HepG2 (cell line): ENCODE results near the gene PRDM15. TPM values are rescaled to one million over a fixed set of nuclear protein-coding genes. Genes with fewer than 3 reads are reported as not detected.
A peak's percentile ranks its signal among the peaks of the same experiment; 100 is the strongest.

Source experiments
- ATM ChIP-seq: fragments of 450-650 bp; IDR thresholded peaks from 2 replicates; pipeline ENCODE4 v1.7.1; 2017; ENCODE audit warnings: mild to moderate bottlenecking, borderline replicate concordance
- BHLHE40 ChIP-seq: IDR thresholded peaks from 2 replicates; pipeline ENCODE4 v1.6.1; 2011; ENCODE audit warnings: low read length, improper control_type of control experiment
- HNRNPLL ChIP-seq: fragments of 200-400 bp; formaldehyde crosslinking; IDR thresholded peaks from 2 replicates; pipeline ENCODE4 v1.6.1; 2017; ENCODE audit warnings: mild to moderate bottlenecking, low read depth, low read length; ENCODE audit not compliant: poor library complexity, severe bottlenecking
- MAFG ChIP-seq: sonication (generic); formaldehyde crosslinking; IDR thresholded peaks from 2 replicates; pipeline ENCODE4 v1.5.1; 2020; ENCODE audit warnings: mild to moderate bottlenecking, missing genetic modification reagents
- MED1 ChIP-seq: sonication (generic); formaldehyde crosslinking; IDR thresholded peaks from 2 replicates; pipeline ENCODE4 v1.4.0; 2020; ENCODE audit warnings: missing genetic modification reagents
- ONECUT2 ChIP-seq: sonication (generic); formaldehyde crosslinking; IDR thresholded peaks from 2 replicates; pipeline ENCODE4 v1.4.0; 2020; ENCODE audit warnings: missing genetic modification reagents
- PAF1 ChIP-seq: IDR thresholded peaks from 2 replicates; pipeline ENCODE4 v1.6.1; 2016; ENCODE audit warnings: missing genetic modification reagents, missing compliant biosample characterization
- POLR2G ChIP-seq: fragments of 200-400 bp; formaldehyde crosslinking; IDR thresholded peaks from 2 replicates; pipeline ENCODE4 v1.6.1; 2018; ENCODE audit warnings: mild to moderate bottlenecking, low read depth, low read length, moderate library complexity
- RAD51 ChIP-seq: fragments of 450-650 bp; IDR thresholded peaks from 2 replicates; pipeline ENCODE4 v1.6.1; 2016; ENCODE audit warnings: borderline replicate concordance
- SAFB2 ChIP-seq: sonication (generic); formaldehyde crosslinking; IDR thresholded peaks from 2 replicates; pipeline ENCODE4 v1.5.1; 2020; ENCODE audit warnings: missing genetic modification reagents, low read depth, mild to moderate bottlenecking, borderline replicate concordance
- SAP130 ChIP-seq: IDR thresholded peaks from 2 replicates; pipeline ENCODE4 v1.6.1; 2016; ENCODE audit warnings: low read depth
- SP1 ChIP-seq, 2 experiments: fragments of 450-650 bp in 1 of 2; sonication (generic) in 1 of 2; formaldehyde crosslinking in 1 of 2; IDR thresholded peaks; 2 replicates each; pipeline versions ENCODE4 v1.4.0 to v1.6.1; 2016 to 2020; ENCODE audit warnings: missing genetic modification reagents in 1 of 2
- ZNF138 ChIP-seq: sonication (generic); formaldehyde crosslinking; IDR thresholded peaks from 2 replicates; pipeline ENCODE4 v1.5.0; 2020; ENCODE audit warnings: mild to moderate bottlenecking, low read depth, missing genetic modification reagents
- ZNF674 ChIP-seq: sonication (generic); formaldehyde crosslinking; IDR thresholded peaks from 2 replicates; pipeline ENCODE4 v1.5.0; 2020; ENCODE audit warnings: low read depth, mild to moderate bottlenecking, missing genetic modification reagents
- ZNF75D ChIP-seq: sonication (generic); formaldehyde crosslinking; IDR thresholded peaks from 2 replicates; pipeline ENCODE4 v1.8.1; 2023; ENCODE audit warnings: missing genetic modification reagents, mild to moderate bottlenecking, borderline replicate concordance
- ZNF839 ChIP-seq: sonication (generic); formaldehyde crosslinking; IDR thresholded peaks from 2 replicates; pipeline ENCODE4 v1.4.0; 2020; ENCODE audit warnings: missing genetic modification reagents, mild to moderate bottlenecking, borderline replicate concordance
- ZSCAN12 ChIP-seq: sonication (generic); formaldehyde crosslinking; IDR thresholded peaks from 2 replicates; pipeline ENCODE4 v1.9.0; 2021; ENCODE audit warnings: mild to moderate bottlenecking, missing genetic modification reagents
- polyA plus RNA-seq, 8 experiments: library from polyadenylated mRNA; depleted of rRNA in 3 of 8; stranded (reverse) in 7 of 8; unstranded in 1 of 8; fragments of >200 nt; fragmentation: Illumina TruSeq in 4 of 8; extraction: Trizol in 4 of 8; gene quantifications; 2 replicates each; pipeline versions ENCODE4 v1.2.1 to v1.2.3, GENCODE V29; 2011 to 2016; ENCODE audit warnings: low read depth in 4 of 8, missing spikeins in 1 of 8, mixed read lengths in 1 of 8; ENCODE audit not compliant: insufficient read depth in 1 of 8
- total RNA-seq, 5 experiments: library from RNA; depleted of rRNA; stranded (reverse); fragments of >200 nt; fragmentation: Illumina TruSeq; extraction: Trizol; gene quantifications; 2 replicates each; pipeline ENCODE4 v1.2.3, GENCODE V29; 2016; ENCODE audit warnings: low read depth in 1 of 5
- TF ChIP-seq, protein P1 (sequence below): sonication (generic); formaldehyde crosslinking; IDR thresholded peaks from 2 replicates; pipeline ENCODE4 v1.4.0; 2020; ENCODE audit warnings: mild to moderate bottlenecking, missing genetic modification reagents
- TF ChIP-seq, protein P2 (sequence below): sonication (generic); formaldehyde crosslinking; conservative IDR thresholded peaks from 2 replicates; pipeline ENCODE4 v1.4.0; 2020; ENCODE audit warnings: mild to moderate bottlenecking, missing genetic modification reagents, moderate library complexity
- TF ChIP-seq, protein P3 (sequence below): sonication (generic); formaldehyde crosslinking; IDR thresholded peaks from 2 replicates; pipeline ENCODE4 v1.8.1; 2022; ENCODE audit warnings: low read depth, mild to moderate bottlenecking, missing genetic modification reagents
- TF ChIP-seq, protein P4 (sequence below): sonication (generic); formaldehyde crosslinking; IDR thresholded peaks from 2 replicates; pipeline ENCODE4 v1.4.0; 2020; ENCODE audit warnings: mild to moderate bottlenecking, missing genetic modification reagents

Gene PRDM15
- total and polyA plus RNA-seq, 2 of the 13 experiments (the other 11 are each of a cell fraction or from before 2014, with no cell fraction given) = 4.0 to 6.9 TPM

DNA sequence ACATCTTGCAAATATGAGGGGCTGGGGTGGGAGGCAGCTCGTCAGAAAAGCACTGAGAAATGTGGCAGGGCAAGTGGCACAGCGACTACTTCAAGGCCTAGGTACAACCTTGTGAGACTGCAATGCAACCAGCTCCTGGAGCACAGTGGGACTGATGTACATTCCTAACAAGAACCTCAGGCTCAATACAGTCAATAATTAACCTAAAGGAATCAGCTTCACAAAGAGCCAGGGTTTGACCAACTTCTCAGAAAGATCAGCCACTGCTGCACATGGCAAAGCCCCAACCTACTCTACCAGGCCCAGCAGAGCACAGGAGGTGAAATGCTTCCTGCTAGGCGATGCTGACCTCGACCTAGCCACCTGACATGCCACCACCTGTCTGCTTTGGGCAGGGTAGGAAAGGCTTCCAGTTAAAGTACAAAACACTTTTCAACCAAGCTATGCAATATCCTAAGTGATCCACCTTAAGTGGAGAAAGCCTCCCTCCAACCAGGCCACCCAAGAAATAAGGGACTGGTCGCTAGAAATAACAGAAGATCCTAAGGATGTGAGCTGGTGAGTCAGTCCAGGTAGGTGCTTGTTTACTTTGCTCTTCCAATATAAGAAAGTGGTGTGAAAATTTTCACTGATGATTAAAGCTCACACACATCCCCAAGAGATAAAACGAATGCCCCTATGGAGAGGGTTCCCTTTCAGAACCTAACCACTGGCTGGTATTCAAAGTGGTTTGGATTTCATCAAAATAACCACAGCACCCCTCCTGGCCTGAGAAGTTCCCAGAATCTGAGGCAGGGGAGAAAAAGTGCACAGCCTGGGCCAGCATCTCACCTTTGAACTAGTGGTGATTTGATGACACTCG lies 114.4 kb downstream of the PRDM15 start (continued):
- TF ChIP-seq, protein P1, sequence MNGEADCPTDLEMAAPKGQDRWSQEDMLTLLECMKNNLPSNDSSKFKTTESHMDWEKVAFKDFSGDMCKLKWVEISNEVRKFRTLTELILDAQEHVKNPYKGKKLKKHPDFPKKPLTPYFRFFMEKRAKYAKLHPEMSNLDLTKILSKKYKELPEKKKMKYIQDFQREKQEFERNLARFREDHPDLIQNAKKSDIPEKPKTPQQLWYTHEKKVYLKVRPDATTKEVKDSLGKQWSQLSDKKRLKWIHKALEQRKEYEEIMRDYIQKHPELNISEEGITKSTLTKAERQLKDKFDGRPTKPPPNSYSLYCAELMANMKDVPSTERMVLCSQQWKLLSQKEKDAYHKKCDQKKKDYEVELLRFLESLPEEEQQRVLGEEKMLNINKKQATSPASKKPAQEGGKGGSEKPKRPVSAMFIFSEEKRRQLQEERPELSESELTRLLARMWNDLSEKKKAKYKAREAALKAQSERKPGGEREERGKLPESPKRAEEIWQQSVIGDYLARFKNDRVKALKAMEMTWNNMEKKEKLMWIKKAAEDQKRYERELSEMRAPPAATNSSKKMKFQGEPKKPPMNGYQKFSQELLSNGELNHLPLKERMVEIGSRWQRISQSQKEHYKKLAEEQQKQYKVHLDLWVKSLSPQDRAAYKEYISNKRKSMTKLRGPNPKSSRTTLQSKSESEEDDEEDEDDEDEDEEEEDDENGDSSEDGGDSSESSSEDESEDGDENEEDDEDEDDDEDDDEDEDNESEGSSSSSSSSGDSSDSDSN (CRISPR knock-in tag) = no peak; the same call in 1 of the 2 replicates
- TF ChIP-seq SP1 (IDR thresholded peaks at IDR 0.05) = no peak
- no peak for TF ChIP-seq SP1 (CRISPR knock-in tag; IDR thresholded peaks at IDR 0.05)
- peak; percentile 72 for TF ChIP-seq SAP130 (CRISPR knock-in tag)
- no peak for TF ChIP-seq ZSCAN12 (CRISPR knock-in tag)
- TF ChIP-seq BHLHE40 = no peak
- TF ChIP-seq ATM = no peak
- TF ChIP-seq, protein P2, sequence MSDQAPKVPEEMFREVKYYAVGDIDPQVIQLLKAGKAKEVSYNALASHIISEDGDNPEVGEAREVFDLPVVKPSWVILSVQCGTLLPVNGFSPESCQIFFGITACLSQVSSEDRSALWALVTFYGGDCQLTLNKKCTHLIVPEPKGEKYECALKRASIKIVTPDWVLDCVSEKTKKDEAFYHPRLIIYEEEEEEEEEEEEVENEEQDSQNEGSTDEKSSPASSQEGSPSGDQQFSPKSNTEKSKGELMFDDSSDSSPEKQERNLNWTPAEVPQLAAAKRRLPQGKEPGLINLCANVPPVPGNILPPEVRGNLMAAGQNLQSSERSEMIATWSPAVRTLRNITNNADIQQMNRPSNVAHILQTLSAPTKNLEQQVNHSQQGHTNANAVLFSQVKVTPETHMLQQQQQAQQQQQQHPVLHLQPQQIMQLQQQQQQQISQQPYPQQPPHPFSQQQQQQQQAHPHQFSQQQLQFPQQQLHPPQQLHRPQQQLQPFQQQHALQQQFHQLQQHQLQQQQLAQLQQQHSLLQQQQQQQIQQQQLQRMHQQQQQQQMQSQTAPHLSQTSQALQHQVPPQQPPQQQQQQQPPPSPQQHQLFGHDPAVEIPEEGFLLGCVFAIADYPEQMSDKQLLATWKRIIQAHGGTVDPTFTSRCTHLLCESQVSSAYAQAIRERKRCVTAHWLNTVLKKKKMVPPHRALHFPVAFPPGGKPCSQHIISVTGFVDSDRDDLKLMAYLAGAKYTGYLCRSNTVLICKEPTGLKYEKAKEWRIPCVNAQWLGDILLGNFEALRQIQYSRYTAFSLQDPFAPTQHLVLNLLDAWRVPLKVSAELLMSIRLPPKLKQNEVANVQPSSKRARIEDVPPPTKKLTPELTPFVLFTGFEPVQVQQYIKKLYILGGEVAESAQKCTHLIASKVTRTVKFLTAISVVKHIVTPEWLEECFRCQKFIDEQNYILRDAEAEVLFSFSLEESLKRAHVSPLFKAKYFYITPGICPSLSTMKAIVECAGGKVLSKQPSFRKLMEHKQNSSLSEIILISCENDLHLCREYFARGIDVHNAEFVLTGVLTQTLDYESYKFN (CRISPR knock-in tag) = 0 out of 2 replicates have a peak, but pooled peaks have one; percentile 25
- TF ChIP-seq, protein P3, sequence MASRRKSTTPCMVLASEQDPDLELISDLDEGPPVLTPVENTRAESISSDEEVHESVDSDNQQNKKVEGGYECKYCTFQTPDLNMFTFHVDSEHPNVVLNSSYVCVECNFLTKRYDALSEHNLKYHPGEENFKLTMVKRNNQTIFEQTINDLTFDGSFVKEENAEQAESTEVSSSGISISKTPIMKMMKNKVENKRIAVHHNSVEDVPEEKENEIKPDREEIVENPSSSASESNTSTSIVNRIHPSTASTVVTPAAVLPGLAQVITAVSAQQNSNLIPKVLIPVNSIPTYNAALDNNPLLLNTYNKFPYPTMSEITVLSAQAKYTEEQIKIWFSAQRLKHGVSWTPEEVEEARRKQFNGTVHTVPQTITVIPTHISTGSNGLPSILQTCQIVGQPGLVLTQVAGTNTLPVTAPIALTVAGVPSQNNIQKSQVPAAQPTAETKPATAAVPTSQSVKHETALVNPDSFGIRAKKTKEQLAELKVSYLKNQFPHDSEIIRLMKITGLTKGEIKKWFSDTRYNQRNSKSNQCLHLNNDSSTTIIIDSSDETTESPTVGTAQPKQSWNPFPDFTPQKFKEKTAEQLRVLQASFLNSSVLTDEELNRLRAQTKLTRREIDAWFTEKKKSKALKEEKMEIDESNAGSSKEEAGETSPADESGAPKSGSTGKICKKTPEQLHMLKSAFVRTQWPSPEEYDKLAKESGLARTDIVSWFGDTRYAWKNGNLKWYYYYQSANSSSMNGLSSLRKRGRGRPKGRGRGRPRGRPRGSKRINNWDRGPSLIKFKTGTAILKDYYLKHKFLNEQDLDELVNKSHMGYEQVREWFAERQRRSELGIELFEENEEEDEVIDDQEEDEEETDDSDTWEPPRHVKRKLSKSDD (CRISPR knock-in tag) = no peak
- TF ChIP-seq ZNF674 (CRISPR knock-in tag) = no peak
- TF ChIP-seq ZNF75D (CRISPR knock-in tag) = no peak
- TF ChIP-seq HNRNPLL = no peak
- no peak for TF ChIP-seq POLR2G
- TF ChIP-seq SAFB2 (CRISPR knock-in tag) = no peak
- TF ChIP-seq ZNF839 (CRISPR knock-in tag) = no peak
- no peak for TF ChIP-seq MAFG
- TF ChIP-seq ZNF138 (CRISPR knock-in tag) = no peak
- TF ChIP-seq MED1 = peak; percentile 68; the same call in 1 of the 2 replicates
- TF ChIP-seq, protein P4, sequence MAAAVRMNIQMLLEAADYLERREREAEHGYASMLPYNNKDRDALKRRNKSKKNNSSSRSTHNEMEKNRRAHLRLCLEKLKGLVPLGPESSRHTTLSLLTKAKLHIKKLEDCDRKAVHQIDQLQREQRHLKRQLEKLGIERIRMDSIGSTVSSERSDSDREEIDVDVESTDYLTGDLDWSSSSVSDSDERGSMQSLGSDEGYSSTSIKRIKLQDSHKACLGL (CRISPR knock-in tag) = no peak
- no peak for TF ChIP-seq ONECUT2
- TF ChIP-seq RAD51 = no peak
- TF ChIP-seq PAF1 (CRISPR knock-in tag) = no peak
